NCI-H1930 (cell line): ENCODE data around the gene ANO6.

ENCODE experiments used
- DNase-seq, 2 experiments: peaks; one replicate each; lab custom pipeline; 2025; lab: John Stamatoyannopoulos, UW

The ANO6 gene

DNA sequence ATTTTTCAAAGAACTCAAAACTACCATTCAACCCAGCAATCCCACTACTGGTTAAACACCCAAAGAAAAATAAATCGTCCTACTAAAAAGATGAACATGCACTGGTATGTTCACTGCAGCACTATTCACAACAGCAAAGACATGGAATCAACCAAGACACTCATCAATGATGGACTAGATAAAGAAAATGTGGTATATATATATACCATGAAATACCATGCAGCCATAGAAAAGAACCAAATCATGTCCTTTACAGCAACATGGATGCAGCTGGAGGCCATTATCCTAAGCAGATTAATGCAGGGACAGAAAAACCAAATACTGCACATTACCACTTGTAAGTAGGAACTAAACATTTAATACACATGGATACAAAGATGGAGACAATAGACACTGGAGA lies 3.8 kb upstream of the ANO6 start:
- DNase-seq: no peak

DNA sequence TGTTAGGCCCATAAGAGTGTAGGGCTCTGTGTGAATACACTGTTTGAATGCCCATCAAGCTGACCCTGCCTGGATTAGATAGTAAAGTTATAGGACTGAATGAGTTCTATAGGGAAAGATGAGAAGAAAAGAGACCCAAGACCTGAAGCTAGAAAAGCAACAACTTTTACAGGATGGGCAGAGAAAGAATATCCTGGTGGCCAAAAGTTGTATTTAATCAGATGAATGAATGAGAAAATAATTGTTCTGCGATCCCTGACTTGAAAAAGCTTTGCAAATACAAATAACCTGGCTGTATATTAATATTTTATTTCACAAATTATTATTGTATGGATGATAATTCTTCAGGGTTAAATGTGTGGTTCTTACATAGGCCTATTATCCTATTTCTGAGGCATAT lies 2.8 kb upstream of the ANO6 start:
- DNase-seq: no peak

DNA sequence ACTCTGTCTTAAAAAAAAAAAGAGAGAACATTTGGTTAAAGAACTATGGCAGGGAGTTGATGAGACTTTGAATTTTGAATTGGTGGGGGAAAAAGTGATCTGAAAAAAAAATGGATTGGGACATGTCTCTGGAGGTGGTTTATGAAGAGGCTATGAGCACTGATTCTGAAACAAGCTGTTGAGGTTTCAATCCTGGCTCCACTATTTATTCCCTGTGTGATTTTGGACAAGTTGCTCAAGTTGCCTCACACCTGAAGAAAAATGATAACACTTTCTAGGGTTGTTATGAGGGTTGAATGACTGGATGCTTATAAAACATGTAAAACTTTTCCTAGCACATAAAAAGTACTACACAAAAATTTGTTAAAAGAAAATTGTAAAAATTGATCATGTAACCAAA lies 1.8 kb upstream of the ANO6 start:
- no peak for DNase-seq

DNA sequence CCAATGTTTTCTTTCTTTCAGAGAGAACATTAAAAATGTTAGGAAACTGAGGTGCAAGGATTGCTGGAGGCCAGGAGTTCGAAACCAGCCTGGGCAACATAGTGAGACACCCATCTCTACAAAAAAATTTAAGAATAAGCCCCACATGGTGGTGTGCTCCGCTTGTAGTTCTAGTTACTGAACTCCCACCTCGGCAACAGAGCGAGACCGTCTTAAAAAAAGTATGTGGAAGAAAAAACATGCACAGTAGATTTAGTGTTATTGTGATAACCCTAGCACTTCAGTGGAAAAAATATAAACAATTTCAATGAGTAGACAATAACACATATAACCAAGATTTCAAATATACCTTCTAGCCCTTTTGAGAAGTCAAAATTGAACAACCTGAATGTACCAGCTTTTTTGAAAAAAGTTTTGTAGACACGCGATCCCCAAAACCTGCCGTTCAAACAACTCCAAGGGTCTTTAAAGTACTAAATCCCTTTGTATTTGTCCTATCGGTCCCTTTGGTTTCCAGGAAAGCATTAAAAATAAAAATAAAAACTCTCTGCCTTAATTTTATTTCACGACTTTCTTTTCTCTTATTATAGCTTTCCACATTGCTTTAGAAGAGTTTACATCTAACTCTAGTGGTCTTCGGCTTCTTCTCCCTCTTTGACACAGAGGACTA lies 1.0 kb upstream of the ANO6 start:
- peak in 1 of 2 experiments; percentile 74 for DNase-seq

DNA sequence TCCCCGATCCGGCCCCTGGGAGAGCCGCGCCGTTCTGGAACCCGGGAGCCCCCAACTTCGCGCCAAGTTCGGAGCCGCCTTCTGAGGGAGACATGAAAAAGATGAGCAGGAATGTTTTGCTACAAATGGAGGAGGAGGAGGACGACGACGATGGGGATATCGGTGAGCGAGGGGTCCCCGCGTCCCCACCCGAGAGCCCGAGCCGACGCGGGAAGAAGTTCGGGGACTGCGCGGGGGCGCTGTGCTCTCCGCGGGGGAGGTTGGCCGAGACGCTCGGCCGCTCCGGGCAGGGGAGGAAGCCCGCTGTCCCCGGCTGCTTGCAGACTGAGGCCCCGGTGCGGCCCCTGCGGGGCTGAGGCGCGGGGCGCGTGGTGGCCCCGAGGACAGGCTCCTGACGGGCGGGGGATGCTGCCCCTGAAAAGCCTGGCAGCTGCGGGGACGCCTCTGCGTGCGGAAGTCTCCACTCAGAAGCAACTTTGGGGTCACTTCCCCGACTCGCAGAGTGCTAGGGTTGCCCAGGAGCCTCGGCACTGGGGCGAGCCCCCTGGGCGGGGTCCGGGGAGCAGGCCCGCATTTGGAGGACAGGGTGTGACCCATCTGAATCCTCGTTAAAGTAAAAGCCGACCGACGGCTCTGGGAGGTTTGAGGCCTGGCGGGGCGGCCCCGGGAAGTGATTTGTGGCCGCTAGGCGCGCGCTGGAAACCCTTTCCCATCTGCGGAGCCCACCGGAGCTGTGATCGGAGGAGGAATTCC lies 511 bp downstream of the ANO6 start:
- peak; percentile 81 to 82 for DNase-seq

DNA sequence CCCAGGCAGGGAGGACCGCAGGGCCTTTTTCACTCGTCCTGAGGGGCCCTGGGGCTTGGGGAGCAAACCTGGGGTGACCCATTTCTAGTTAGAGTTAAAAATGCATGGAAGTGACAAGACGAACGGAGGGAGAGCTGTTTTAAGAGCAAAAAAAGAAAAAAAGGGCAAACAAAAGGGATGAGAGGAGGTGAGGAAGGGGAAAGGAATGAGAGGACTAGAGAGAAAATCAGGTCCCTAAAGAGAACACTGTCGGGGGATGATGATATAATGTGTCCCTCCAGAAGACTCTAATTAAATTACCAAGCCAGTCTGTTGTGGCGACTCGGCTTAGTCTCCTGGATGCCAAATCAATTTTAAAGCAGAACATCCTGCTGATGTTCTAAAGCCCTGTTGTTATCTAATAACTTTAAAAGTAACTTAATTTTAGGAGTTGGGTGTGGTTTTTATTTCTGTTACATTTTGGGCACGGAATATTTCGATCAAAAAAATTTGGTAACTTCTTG lies 1.1 kb downstream of the ANO6 start:
- no peak for DNase-seq

DNA sequence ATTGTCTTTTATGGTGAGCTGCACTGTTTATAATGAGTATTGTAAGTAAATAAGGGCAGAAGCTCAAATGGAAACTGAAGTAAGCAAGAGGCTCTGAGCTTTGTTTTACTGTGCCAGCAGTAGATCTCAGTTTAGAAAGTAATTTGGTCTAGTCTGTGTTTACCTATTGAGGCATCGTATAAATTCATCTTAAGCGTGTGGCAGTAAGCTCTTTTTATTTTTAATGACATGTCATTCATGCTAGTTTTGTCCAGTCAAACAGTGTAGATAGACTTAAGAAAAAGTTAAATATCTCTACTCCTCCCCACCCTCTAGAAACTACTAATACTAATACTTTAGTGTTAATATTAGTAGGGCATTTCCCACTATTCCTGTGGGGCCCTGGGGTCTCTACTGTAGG lies 2.0 kb downstream of the ANO6 start:
- DNase-seq: no peak

DNA sequence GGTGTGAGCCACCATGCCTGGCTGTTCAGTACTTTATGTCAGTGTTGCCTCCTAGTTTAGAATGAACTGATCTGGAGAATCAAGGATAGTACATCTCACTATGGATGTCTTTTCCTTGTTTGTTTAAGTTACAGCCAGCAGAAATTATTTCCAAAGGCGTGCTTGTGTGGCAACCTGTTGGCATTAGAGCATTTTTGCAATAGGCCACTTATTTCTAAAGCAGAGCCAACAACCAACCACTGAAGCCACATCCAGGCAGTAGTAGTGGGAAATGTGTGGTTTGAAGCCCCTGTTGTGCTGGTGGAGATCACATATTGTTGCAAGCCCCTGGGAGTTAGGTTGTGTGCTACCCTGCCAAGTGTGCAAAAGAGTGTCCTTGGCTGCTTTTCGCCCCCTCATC lies 3.7 kb downstream of the ANO6 start:
- no peak for DNase-seq

DNA sequence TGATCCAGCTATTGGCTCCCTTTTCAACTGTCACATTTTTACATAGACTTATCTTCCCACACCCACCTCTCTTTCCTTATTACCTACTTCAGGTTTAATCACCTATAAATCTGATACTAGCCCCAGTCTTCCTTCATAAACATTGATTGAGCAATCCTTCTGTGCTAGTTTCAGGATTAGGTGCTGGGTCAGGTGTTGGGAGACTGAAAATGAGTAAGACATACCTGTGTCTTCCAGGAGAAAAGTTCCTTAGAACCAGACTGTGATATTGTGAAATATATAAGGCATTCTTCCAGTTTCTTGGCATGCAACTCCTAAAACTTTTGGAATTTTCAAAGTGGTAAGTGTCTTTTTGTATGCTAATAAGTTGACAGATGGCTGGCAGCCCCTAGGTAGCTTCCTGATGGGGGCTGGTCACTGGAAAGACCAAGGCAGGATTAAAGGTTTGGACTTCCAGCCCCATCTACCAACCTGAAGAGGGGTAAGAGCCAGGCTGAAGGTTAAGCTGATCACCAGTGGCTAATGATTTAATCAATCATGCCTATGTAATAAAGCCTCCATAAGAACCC lies 4.6 kb downstream of the ANO6 start:
- DNase-seq: no peak

DNA sequence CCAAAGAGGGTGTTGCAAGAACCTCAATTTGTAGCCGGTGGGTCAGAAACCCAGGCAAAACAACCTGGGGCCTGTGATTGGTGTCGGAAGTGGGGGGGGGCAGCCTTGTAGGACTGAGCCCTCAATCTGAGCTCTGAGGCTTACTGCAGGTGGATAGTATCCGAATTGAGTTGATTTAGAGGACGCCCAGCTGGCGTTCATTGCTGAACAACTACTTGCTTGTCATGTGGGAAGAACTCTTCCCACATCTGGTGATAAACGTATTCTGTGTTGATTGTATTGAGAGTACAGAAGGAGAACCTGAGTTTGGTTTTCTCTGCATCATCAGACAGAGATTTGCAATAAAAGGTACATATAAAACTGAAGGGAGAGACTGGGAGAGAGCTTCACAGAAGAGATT lies 5.1 kb downstream of the ANO6 start:
- DNase-seq: no peak

DNA sequence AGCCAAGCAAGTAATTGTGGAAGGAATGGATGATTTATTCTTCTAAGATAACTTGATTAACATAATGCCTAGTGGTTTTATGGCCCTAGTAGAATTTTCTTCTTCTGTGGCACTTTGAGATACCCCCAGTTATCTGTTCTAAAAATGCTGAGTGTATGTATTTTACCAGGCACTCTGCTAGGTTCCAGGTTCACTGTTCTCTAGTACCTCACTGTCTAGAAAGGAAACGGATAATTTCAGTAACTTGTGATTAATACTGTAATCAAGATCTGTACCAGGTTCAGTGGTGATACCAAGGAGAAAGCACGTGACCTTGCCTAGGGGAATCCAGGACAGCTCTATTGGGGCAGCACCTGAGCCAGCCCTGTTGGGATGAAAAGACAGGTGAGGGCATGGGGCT lies 8.0 kb downstream of the ANO6 start:
- no peak for DNase-seq

DNA sequence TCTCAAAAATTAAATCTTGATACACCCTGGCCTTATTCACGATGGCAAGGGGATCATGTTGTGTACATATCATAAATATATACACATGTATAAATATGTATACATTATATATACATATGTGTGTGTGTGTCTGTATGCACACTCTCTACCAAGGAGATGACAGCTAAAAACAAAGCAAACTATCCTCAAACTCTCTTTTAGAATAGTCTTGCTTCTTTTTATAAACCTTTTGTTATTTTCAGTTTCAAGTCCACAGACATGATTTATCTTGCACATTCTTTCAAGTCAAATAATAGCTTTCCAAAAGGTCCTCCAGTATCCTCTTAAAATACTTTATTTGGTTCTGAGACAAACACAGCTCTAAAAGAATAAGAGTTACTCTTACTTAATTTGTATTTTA lies 8.4 kb downstream of the ANO6 start:
- DNase-seq: no peak

DNA sequence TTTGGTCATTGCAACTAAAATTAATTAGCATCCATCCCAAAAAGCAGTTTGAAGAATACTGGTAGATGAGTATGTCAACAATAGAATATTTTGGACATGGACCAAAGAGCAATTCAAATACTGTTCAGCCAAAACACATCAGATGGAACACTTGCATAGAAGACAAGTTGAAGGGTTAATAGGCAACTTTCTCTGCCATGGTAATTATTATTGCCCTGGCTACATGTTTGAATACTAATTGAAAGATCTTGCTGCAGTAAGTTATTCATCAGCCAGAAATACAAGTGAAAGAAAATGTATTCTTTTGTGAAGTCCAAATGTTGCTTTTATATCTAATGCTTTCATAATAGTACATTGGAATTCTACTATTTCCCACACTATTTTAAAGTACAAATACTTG lies 10.1 kb downstream of the ANO6 start:
- DNase-seq: no peak

DNA sequence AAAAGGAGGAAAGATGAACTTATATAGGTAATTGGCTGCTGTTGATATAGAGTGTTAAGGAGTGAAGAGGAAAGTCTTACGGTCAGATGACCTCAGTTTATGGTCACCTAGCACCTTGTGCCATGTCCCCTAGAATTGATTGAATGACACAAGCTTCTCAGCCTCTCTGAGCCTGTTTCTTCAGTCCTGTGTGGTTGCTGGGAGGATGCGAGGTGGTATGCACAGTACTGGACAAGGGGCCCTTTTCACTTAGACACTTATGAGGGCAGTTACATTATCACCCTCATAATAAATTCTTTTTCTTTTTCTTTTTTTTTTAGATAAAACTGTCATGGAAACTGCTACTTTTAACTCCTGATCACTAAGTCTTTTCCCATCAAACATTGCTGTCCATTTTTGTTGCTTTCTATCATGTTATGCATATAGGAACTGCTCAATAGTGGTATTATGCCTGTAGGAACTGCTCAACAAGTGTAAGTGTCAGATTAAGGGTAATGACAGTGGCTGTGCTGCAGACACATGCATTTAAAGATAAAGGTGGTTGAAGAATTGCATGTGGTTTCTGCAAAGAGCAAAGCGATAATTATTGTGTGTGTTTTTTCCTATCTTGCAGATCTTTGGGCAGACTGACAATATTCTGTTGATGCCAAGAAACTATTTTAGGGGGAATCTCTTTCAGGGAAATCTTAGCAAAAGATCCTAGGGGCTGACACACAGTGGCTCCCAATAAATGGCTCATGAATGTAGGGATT lies 11.6 kb downstream of the ANO6 start:
- no peak for DNase-seq

DNA sequence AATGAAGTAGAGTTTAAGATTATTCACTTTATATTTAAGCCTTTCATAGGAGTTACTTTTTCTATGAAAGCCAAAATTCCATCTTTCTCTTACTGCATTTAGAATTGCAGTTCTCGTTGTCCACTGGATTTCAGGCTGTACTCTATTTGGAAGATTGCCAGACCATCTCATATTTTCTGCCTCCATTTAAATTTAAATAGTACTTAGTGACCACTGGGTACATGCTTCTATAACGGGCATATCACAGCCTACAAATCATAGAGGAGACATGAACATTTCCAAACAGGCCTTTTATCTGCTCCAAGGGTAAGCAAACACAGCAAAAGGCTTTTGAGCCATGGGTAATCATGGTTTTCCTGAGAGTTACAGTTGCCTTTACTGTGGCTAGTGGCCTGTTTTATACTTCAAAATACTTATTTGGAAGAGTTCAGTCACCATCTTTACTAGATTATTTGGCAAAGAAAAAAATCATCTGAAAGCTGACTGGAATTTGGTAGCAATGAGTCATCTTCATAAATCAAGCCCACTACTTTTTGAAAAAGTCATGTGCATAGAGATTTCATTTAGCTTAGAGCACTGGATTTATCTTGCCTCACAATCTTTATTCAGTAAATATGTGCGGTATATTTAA lies 15.7 kb downstream of the ANO6 start:
- DNase-seq: no peak

DNA sequence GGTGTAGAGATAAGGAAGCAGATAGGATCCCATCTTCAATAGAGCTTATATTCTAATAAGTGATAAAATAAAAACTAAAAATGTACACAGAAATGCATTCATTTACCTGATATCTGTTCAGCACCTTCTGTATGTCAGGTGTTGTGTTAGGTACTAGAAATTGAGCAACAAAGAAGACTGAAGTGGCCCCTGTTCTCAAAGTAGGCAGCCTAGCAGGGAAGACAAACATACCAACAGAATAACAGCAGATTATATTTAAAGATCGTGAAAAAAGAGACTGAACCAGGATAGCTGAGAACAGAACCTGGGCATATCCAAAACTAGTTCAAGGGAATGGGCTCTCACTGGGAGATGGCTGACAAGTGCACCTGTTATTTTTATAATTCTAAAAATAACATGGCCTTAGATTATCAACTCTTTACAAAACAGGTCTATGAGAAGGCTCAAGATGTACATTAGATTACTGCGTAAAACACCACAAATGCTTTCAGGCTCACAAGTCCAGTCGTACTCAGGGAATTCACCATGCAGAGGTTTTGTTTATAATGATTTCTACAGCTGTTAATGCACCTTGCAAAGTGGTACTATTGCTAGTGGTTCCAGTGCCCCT lies 16.4 kb downstream of the ANO6 start:
- DNase-seq: no peak

DNA sequence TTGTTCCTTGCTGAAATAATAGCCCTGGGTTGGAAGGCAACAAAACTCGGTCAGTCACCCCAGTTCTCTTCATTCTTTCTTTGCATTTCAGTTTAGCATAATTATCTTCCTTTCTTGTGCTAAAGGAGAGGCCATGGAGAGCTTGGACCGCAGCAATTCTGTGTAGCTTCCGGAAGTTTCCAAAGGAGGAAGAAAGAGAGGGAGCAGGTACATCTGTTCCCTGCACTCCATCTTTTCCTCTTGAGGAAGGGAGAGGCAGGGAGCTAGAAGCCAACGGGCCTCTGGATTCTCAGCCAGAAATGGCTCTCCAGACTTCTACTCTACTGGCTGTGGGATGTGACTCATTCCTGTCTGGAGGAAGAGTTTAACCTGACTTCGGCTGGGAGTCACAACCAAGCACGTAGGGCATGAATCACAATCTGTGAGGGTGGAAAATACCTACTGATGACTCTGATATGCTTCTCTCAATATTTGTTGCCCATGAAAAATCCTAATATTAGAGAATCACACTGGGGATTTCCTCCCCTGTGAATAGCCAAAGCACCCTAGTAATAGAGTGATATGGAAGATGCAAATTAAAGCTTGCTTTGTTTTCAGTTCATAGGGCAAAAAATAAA lies 17.0 kb downstream of the ANO6 start:
- no peak for DNase-seq

DNA sequence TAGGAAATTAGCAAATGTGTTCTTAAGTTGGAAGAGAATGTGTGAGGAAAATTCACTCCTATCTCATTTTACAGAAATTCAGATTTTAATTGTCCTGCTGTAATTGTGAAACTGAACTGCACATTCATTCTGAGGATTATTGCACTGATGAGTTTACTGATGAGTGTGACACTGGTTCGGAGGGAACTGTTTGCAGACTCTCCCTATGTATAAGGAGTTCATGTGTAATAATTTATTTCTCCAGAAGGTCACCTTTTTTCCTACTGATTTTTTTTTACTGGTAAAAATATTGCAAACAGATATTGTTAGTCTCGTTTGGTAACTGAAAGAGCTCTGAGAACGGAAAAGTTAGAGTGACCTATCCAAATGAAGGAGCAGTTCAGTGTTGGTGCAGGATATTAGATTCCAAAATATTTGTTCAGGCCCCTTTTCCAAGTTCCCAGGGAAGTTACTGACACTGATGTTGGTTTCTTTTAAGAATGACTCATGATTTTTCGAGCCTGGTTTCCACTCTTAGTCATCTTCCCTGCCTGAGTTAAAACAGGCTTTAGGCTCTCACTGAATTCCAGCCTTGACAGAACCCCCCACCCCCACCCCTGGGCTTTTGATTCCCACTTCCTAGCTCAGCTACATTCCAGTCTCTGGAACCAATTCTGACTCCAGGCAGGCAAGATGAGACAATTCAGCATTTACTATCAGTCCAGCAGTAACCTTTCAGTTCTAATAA lies 18.4 kb downstream of the ANO6 start:
- DNase-seq: no peak

DNA sequence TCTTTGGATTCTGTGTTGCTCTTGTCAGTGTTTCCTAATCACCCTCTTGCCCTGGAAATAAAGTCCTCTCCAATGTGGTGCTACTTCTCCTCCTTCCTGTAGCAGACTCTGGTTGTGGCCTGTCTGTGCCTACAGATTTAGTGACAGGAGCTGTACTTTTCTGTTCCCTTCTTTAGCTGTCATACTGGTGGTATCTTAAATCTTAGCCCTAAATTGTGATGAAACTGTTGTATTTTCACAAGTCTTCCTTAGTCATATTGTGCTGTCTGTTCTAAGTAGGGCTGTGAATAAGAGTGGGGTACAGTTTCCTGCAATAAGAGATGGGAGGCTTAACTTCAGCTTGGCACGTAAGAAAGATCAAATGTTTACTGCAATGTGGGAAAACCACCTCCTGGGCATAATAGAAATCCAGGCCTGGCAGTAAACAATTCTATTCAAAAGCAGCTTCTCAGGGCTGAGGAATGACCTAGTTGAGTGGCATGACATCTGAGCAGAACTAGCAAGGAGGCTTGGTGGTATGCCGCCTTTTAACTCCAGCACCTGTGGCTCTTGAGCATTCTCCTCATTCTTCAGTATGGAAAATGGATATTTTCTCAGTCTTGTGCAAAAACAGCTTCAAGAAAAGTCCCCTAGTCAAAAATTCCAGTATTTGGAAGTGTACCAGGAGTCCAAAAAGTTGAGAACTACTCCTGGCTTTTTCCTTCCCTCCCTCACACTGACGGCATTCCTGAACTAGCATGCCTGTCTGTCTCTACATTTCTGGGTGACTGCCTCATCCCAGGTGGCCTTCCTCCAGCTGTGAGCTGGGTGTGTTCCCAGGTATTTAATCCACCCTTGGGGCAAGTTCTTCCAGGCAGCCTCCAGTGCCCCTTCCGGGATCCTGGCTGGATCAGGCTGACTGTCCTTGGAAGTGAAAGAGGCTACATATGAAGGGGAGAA lies 19.5 kb downstream of the ANO6 start:
- no peak for DNase-seq
